GM12878 (cell line): ENCODE data around the gene ELK4.

ENCODE experiments used
- CHD1 ChIP-seq: IDR thresholded peaks from 2 replicates; pipeline ENCODE4 v1.6.1; 2012; ENCODE audit warnings: low read depth, low read length, improper control_type of control experiment
- CTCF ChIP-seq, 3 experiments: IDR thresholded peaks in 2 of 3; conservative IDR thresholded peaks in 1 of 3; 2 replicates each; pipeline ENCODE4 v1.5.1; 2011; ENCODE audit warnings: low read depth in 3 of 3, low read length in 3 of 3, mild to moderate bottlenecking in 3 of 3, control low read depth in 2 of 3, moderate library complexity in 2 of 3, inconsistent platforms in 1 of 3, mixed read lengths in 1 of 3; ENCODE audit not compliant: control insufficient read depth in 2 of 3, insufficient read depth in 1 of 3; ENCODE audit errors: extremely low read depth in 1 of 3
- FOXK2 ChIP-seq: fragments of 450-650 bp; IDR thresholded peaks from 2 replicates; pipeline ENCODE4 v1.6.1; 2017; ENCODE audit warnings: mild to moderate bottlenecking, moderate library complexity
- KDM1A ChIP-seq: fragments of 200-600 bp; sonication (generic); IDR thresholded peaks from 2 replicates; pipeline ENCODE4 v1.6.1; 2016; ENCODE audit warnings: borderline replicate concordance
- MLLT1 ChIP-seq: fragments of 450-650 bp; IDR thresholded peaks from 2 replicates; pipeline ENCODE4 v1.6.1; 2016; ENCODE audit warnings: mild to moderate bottlenecking
- MYC ChIP-seq: IDR thresholded peaks from 2 replicates; pipeline ENCODE4 v1.6.1; 2011; ENCODE audit warnings: mild to moderate bottlenecking, low read length, moderate library complexity, inconsistent platforms; ENCODE audit not compliant: insufficient read depth, insufficient replicate concordance, insufficient read length, severe bottlenecking
- PBX3 ChIP-seq: IDR thresholded peaks from 2 replicates; pipeline ENCODE4 v1.6.1; 2011; ENCODE audit warnings: mild to moderate bottlenecking, low read depth, low read length, moderate library complexity; ENCODE audit not compliant: insufficient replicate concordance
- POLR2A ChIP-seq: IDR thresholded peaks from 2 replicates; pipeline ENCODE4 v1.6.1; 2011; ENCODE audit warnings: low read depth, mild to moderate bottlenecking, low read length
- SUZ12 ChIP-seq: fragments of 200-600 bp; sonication (generic); IDR thresholded peaks from one replicate; pipeline ENCODE4 v1.6.1; 2018; ENCODE audit warnings: antibody characterized with exemption, mild to moderate bottlenecking; ENCODE audit not compliant: unreplicated experiment
- ZNF24 ChIP-seq: fragments of 450-650 bp; IDR thresholded peaks from 2 replicates; pipeline ENCODE4 v1.6.1; 2017; ENCODE audit warnings: antibody characterized with exemption, mild to moderate bottlenecking
- TF ChIP-seq, protein P1 (sequence below): IDR thresholded peaks from 2 replicates; pipeline ENCODE4 v1.6.1; 2012; ENCODE audit warnings: low read length, inconsistent platforms
- TF ChIP-seq, protein P2 (sequence below): fragments of 150-350 bp; IDR thresholded peaks from 2 replicates; pipeline ENCODE4 v1.6.1; 2016; ENCODE audit warnings: low read depth, low read length

DNA sequence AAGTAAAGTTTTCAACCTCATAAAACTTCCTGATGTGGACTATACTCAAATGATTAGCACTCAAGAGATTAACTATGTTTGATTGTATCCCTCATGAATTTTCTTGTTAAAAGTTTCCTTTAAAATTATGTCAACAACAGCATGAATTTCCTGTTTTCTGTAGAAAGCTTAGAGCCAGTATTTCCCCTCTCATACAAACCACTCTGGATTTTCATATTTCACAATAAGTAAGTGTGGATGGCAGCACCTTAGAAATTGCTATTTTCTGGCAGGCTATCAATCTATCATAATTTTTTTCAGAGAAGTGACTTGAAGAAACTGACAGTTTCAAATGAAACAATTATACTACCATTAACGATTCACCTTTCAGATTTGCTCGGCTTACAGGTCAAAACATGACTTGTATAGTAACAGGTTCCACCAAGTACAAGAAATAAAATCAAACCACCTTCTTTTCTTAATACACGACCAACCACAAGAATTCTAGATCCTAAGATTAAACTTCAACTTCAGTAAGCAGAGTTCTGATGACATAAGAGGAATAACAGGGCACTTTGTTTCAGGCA, 20.8 kb downstream of the ELK4 start:
- TF ChIP-seq SUZ12: no peak
- no peak for TF ChIP-seq KDM1A
- no peak for TF ChIP-seq CTCF (IDR thresholded peaks at IDR 0.05 in 2 of 3, conservative IDR thresholded peaks at IDR 0.05 in 1 of 3; ENCODE audit: control insufficient read depth in 2 of 3, extremely low read depth in 1 of 3, insufficient read depth in 1 of 3, low read depth in 3 of 3, low read length in 3 of 3)
- TF ChIP-seq, protein P1, sequence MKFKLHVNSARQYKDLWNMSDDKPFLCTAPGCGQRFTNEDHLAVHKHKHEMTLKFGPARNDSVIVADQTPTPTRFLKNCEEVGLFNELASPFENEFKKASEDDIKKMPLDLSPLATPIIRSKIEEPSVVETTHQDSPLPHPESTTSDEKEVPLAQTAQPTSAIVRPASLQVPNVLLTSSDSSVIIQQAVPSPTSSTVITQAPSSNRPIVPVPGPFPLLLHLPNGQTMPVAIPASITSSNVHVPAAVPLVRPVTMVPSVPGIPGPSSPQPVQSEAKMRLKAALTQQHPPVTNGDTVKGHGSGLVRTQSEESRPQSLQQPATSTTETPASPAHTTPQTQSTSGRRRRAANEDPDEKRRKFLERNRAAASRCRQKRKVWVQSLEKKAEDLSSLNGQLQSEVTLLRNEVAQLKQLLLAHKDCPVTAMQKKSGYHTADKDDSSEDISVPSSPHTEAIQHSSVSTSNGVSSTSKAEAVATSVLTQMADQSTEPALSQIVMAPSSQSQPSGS: no peak
- no peak for TF ChIP-seq CHD1
- TF ChIP-seq MLLT1: no peak
- TF ChIP-seq FOXK2: no peak
- no peak for TF ChIP-seq ZNF24
- TF ChIP-seq MYC: no peak
- TF ChIP-seq, protein P2, sequence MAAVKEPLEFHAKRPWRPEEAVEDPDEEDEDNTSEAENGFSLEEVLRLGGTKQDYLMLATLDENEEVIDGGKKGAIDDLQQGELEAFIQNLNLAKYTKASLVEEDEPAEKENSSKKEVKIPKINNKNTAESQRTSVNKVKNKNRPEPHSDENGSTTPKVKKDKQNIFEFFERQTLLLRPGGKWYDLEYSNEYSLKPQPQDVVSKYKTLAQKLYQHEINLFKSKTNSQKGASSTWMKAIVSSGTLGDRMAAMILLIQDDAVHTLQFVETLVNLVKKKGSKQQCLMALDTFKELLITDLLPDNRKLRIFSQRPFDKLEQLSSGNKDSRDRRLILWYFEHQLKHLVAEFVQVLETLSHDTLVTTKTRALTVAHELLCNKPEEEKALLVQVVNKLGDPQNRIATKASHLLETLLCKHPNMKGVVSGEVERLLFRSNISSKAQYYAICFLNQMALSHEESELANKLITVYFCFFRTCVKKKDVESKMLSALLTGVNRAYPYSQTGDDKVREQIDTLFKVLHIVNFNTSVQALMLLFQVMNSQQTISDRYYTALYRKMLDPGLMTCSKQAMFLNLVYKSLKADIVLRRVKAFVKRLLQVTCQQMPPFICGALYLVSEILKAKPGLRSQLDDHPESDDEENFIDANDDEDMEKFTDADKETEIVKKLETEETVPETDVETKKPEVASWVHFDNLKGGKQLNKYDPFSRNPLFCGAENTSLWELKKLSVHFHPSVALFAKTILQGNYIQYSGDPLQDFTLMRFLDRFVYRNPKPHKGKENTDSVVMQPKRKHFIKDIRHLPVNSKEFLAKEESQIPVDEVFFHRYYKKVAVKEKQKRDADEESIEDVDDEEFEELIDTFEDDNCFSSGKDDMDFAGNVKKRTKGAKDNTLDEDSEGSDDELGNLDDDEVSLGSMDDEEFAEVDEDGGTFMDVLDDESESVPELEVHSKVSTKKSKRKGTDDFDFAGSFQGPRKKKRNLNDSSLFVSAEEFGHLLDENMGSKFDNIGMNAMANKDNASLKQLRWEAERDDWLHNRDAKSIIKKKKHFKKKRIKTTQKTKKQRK: no peak
- no peak for TF ChIP-seq POLR2A
- no peak for TF ChIP-seq PBX3
